ENCODE results near the gene ITPK1.

GRCh38 chr14:93034671-93034994 is 81.1 kb downstream of the ITPK1 start:
- TF ChIP-seq CTCF (conservative IDR thresholded peaks at IDR 0.05; ENCODE audit: low read depth, low read length) (0 out of 2 replicates have a peak, but pooled peaks have one; percentile 11), EZH2 (IDR thresholded peaks at IDR 0.05; ENCODE audit: low read length, unreplicated experiment) (no peak)

Measured in PC-3 (cell line).